IPS-11a (cell line): ENCODE data around the gene PCDH17.

ENCODE experiments used
- H3K4me3 ChIP-seq: one replicate; pipeline ENCODE4 v1.5.1; 2013; ENCODE audit warnings: low read depth, low read length, control low read depth

Gene PCDH17

GRCh38 chr13:57633950-57634838, 2.6 kb downstream of the PCDH17 start:
- peak overlapping the region; percentile 13 for H3K4me3 ChIP-seq

DNA sequence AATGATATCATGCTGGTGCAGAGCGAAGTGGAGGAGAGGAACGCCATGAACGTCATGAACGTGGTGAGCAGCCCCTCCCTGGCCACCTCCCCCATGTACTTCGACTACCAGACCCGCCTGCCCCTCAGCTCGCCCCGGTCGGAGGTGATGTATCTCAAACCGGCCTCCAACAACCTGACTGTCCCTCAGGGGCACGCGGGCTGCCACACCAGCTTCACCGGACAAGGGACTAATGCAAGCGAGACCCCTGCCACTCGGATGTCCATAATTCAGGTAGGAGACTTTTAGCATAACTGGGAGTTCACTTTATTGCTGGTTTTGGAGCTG, 3.3 kb downstream of the PCDH17 start:
- H3K4me3 ChIP-seq = peak overlapping the region; percentile 13

DNA sequence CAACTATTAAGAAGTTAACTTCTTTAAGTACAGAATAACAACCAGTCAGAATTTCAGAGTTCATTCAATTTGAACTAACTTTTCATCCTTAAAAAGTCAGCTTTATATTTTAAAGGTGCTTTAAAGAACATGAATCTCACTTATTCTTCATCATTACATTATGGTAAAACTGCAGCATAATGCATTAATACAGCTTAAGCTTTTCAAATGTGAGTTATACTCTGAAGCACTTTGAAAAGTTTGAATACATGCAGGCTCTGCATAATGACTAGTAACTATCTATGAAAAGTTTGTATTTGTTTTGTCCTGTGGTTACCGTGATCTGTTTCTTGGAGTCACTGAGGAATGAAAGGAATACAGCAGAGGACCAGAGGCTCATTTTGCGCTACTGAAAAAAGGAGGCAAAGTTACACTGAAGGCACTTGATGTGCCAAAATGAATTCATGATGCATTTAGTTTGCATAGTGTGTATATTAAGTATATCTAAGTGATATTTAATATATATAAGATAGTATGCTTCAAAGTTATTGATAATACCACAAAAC, 4.1 kb downstream of the PCDH17 start:
- H3K4me3 ChIP-seq = no peak overlapping the region

- H3K4me3 ChIP-seq = no peak overlapping the region
Measured at GRCh38 chr13:57636816-57637215, 5.3 kb downstream of the PCDH17 start.

- H3K4me3 ChIP-seq = no peak overlapping the region
Measured at GRCh38 chr13:57637515-57637914, 6.0 kb downstream of the PCDH17 start.

DNA sequence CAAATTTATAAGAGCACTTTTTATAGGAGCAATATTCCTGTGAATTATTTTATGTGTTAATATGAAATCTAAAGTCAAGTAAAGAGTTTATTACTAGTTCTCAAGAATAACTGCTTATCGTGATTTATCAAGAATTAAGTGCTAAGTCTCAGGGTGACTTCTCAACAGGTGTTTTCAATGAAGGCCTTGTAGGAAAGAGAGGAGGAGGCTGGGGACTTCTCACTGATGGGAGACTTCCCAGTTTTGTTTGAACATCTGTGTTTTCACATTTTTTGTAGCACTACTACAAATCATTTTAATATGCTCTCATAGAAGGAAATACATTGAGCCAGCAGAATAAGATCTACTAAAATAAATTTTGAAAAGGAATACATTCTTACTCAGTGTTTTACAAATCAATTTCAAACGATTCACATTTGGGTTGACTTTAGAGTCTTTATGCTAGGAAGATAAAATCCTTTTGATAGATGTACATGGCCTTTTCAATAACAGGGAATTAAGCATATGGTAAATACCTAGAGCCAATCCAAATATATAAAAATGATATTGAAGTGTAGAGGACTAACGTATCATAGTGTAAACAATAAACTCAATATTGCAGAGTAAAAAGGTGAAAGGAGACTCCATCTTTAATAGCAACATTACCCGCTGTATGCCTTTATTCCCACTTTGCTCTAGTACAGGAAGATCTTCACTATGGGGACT, 6.8 kb downstream of the PCDH17 start:
- no peak overlapping the region for H3K4me3 ChIP-seq

DNA sequence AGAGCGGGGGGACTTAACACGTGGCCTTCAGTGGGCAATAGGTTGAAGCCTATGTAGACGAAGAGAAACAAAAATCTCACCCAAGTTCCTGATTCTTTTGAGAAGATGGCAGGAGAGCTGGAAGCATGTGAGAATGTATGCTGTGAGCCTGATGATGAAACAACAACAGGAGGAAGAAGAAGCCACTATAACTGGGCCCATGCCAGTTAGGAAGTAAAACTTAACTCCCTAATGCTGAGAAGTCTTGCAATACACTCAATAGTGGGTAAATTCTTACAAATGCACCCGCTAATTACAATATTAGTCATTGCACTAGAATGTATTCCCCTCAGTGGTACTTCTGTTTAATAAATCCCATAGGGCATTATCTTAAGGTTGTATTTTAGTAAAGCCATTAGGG, 9.1 kb downstream of the PCDH17 start:
- H3K4me3 ChIP-seq = no peak overlapping the region

DNA sequence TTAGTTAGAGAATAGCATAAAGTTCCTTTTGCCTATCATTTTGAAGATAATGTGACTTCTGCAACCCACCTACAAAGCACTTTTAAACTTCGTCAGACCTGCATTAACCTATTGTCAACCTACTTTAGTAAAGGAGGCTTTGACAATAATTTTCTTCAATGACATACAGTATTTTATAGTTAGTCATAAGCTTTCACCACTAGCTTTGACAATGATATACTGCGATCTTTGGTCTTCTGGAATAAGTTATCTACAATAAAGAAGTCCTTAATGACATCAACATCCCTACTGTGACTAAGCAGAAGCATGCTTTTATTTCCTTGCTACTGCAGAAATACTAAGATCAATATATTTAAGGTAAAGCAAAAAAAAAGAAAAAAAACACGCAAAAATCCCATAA, 9.5 kb downstream of the PCDH17 start:
- H3K4me3 ChIP-seq = no peak overlapping the region

GRCh38 chr13:57644106-57644505, 12.6 kb downstream of the PCDH17 start:
- no peak overlapping the region for H3K4me3 ChIP-seq

DNA sequence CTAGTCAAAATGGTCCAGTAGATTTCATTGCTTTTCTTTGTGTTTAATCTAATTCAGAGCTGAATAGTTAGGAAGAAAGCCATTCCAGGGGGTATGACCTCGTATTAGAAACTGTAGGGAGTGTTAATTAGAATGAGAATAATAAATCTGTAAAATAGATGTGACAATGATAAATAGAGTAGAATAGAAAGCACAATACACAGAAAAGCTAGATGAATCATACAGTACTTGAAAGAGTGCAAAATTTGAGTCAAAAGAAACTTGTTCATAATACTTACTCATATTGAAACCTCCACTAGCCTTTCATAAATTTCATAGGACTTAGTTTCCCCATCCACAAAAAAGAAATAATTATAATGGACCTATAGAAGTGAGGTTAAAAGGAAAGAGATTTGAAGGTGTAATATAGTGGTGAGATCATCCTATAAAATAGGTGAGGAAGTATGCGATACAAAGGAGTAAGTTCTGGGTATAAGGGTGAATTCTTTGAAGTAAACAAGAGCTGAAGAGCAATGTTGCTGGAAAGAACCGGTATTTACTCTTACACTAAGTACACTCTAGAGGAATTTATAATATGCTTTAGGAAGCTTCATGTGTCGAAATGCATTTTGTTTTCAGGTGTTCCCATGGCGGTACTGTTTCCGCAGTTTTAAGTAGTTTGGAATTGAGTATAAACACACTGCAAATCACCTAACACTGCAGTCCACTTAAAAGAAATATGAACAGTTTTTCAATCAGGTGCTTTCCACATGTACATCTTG, 21.9 kb downstream of the PCDH17 start:
- H3K4me3 ChIP-seq = no peak overlapping the region

GRCh38 chr13:57665481-57665880, 33.9 kb downstream of the PCDH17 start:
- no peak overlapping the region for H3K4me3 ChIP-seq

DNA sequence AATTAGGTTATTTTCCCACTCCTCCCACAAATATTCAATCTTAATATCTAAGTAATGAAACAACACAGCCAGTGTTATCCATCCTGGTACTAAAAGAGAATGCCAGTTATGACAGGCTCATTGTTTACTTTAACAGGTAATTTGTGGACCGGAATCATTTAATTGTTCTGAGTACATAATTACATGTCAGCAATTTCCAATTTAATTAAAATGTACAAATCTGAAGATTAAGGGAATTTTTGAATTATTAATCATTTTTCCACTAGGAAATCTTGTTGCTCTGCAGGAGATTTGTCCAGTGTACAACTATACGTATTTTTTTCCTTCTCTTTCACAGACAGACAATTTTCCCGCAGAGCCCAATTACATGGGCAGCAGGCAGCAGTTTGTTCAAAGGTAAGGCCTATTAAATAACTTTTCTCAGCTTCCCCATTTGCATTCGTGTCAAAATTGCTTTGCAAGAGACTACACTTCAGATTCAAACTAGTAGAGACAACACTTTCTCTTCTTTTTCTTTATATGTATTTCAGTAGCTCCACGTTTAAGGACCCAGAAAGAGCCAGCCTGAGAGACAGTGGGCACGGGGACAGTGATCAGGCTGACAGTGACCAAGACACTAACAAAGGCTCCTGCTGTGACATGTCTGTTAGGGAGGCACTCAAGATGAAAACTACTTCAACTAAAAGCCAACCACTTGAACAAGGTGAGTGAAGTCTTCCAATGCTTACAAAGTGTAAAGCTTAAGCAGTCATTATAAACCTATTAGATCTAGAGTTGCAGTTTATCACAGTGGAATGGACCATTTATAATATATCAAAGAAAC, 34.8 kb downstream of the PCDH17 start:
- H3K4me3 ChIP-seq = no peak overlapping the region

- no peak overlapping the region for H3K4me3 ChIP-seq
Measured at GRCh38 chr13:57672168-57672567, 40.6 kb downstream of the PCDH17 start.

DNA sequence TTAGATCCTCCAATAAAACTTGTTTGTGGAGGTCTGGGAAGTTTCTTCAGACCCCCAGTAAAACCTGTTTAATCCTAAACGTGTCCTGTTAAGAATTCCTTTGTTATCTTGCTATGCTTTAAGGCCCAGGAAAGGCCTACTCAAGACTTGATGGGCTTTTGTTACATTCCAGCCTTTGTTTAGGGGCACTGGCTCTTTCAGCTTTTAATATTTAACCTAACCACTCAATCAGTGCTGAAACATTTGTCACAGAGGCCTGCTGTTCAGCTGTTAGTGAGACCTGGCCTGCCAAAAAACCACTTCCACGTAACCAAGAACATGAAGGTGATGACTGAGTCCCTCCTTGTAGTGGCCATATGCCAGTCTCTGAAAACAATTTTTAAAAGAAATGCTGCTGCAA, 41.7 kb downstream of the PCDH17 start:
- no peak overlapping the region for H3K4me3 ChIP-seq

- no peak overlapping the region for H3K4me3 ChIP-seq
Measured at GRCh38 chr13:57675526-57675925, 44.0 kb downstream of the PCDH17 start.

GRCh38 chr13:57680609-57681008, 49.1 kb downstream of the PCDH17 start:
- H3K4me3 ChIP-seq = no peak overlapping the region

DNA sequence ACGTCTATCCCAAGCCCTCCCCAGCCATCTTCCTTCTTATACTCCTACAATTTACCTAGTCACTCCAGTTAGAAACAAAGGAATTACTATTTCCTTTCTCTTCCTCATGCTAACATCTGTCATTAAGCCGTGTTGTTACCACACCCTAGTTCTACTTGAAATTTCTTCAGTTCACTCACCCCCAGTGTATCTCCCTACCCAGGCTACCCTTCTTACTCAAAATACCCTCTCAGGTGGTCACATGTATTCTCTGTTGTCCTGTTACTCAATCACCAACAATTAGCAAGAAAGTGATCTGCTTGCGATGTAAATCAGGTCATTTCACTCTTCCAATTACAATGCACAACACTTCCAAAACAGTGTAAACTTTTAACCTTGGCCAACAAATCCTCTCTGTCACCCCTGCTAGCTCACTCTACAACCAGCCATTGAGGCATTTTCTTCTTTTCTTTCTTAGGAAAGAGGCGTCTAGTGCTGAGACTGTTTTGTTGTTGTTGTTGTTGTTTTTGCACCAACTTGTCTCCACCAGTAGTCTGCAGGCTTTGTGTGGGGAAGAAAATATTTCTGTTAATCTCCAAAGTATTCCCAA, 50.7 kb downstream of the PCDH17 start:
- H3K4me3 ChIP-seq = no peak overlapping the region

DNA sequence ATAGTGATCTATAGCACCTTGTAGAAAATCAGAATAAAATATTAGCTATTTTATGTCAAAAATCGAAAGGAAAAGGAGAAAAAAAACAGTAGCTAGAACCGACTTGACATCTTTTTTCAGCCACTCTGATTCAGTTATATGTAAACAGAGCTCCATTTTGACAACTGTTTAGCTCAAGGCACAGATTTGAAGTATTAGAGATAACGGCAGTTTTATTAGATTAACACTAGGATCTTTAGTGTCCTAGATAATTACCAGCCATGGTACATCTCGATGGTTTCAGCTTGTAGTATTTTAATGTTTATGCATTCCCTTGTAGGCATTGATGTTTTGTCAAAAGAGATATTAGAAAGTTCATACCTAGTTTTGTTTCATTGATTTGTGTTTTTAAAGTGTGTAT, 67.3 kb downstream of the PCDH17 start:
- H3K4me3 ChIP-seq = no peak overlapping the region

GRCh38 chr13:57704031-57704430, 72.5 kb downstream of the PCDH17 start:
- H3K4me3 ChIP-seq = no peak overlapping the region

- H3K4me3 ChIP-seq = no peak overlapping the region
Measured at GRCh38 chr13:57716295-57716694, 84.8 kb downstream of the PCDH17 start.
